Thoracic aorta (tissue), 2 donors: ENCODE data around the gene TTLL11. TPM values are rescaled to one million over a fixed set of nuclear protein-coding genes. Genes with fewer than 3 reads are reported as not detected.

Experiments
- ATAC-seq: fragments of 150-250 bp; one replicate; pipeline ENCODE4 v1.8.0; 2017; ENCODE audit warnings: low read depth; ENCODE audit not compliant: insufficient number of reproducible peaks, low FRiP score
- DNase-seq: peaks from one replicate; pipeline ENCODE4 v3.0.0-alpha.2; 2020; ENCODE audit warnings: low spot score
- H3K27ac ChIP-seq, 2 donors: fragments of 200-600 bp; sonication (generic); 1 replicate in 1 of 2; 2 replicates in 1 of 2; pipeline ENCODE4 v1.5.1; 2016; ENCODE audit warnings: mild to moderate bottlenecking in 2 of 2, moderate library complexity in 2 of 2
- H3K27me3 ChIP-seq: fragments of 200-600 bp; sonication (generic); replicated peaks from 2 replicates; pipeline ENCODE4 v1.6.0; 2016; ENCODE audit warnings: mild to moderate bottlenecking; ENCODE audit not compliant: insufficient read depth
- H3K36me3 ChIP-seq: fragments of 200-600 bp; sonication (generic); one replicate; pipeline ENCODE4 v1.5.1; 2016
- H3K4me1 ChIP-seq, 2 donors: fragments of 200-600 bp; sonication (generic); 1 replicate in 1 of 2; 2 replicates in 1 of 2; pipeline versions ENCODE4 v1.5.1 to v1.6.0; 2016; ENCODE audit warnings: low read depth in 2 of 2, mild to moderate bottlenecking in 1 of 2; ENCODE audit not compliant: control insufficient read depth in 1 of 2
- H3K4me3 ChIP-seq: fragments of 200-600 bp; sonication (generic); 2 replicates; pipeline ENCODE4 v1.5.1; 2016; ENCODE audit warnings: mild to moderate bottlenecking
- H3K9me3 ChIP-seq: fragments of 200-600 bp; sonication (generic); 2 replicates; pipeline ENCODE4 v1.5.1; 2016
- CTCF ChIP-seq: fragments of 200-600 bp; sonication (generic); IDR thresholded peaks from one replicate; pipeline ENCODE4 v1.5.1; 2019; ENCODE audit warnings: antibody characterized with exemption
- total RNA-seq, 2 donors: library from RNA; depleted of rRNA; stranded (reverse); fragments of >200 nt; gene quantifications; one replicate each; pipeline versions ENCODE4 v1.1.0 to v1.2.3, GENCODE V29; 2016

TTLL11 gene
- total RNA-seq, 2 donors from 2014 or later, result 25.7 to 31.2 TPM

GRCh38 chr9:121979736-121980135 lies 113.4 kb downstream of the TTLL11 start:
- ATAC-seq, result no peak
- no peak for TF ChIP-seq CTCF
- H3K36me3 ChIP-seq, result no peaks in the 10 kb centered on the region
- H3K4me1 ChIP-seq, result peaks cover 10 to 25% of the 10 kb centered on the region in 2 donors
- H3K27me3 ChIP-seq, result no peaks in the 10 kb centered on the region
- no peak overlapping the region for H3K27ac ChIP-seq
- no peak overlapping the region for H3K4me3 ChIP-seq
- no peak for DNase-seq
- no peaks in the 10 kb centered on the region for H3K9me3 ChIP-seq

GRCh38 chr9:121976751-121977150 lies 116.4 kb downstream of the TTLL11 start:
- no peak for DNase-seq
- TF ChIP-seq CTCF, result no peak
- Histone ChIP-seq H3K4me3 (no peak overlapping the region), H3K27me3 (no peaks in the 10 kb centered on the region), H3K9me3 (no peaks in the 10 kb centered on the region), H3K27ac (no peak overlapping the region), H3K36me3 (no peaks in the 10 kb centered on the region), H3K4me1 (no peaks in the 10 kb centered on the region)
- no peak for ATAC-seq

- TF ChIP-seq CTCF, result no peak
Observed at GRCh38 chr9:121975801-121976277, 117.3 kb downstream of the TTLL11 start.

GRCh38 chr9:121974421-121974820 lies 118.7 kb downstream of the TTLL11 start:
- ATAC-seq (no peak), DNase-seq (no peak)
- H3K9me3 ChIP-seq, result no peaks in the 10 kb centered on the region
- no peaks in the 10 kb centered on the region for H3K4me1 ChIP-seq
- H3K27me3 ChIP-seq, result no peaks in the 10 kb centered on the region
- no peak for TF ChIP-seq CTCF
- H3K4me3 ChIP-seq, result no peak overlapping the region
- H3K36me3 ChIP-seq, result no peaks in the 10 kb centered on the region
- H3K27ac ChIP-seq, result no peak overlapping the region

More at GRCh38 chr9:121975801-121976277, 117.3 kb downstream of the TTLL11 start:
- Histone ChIP-seq H3K36me3 (no peaks in the 10 kb centered on the region), H3K9me3 (no peaks in the 10 kb centered on the region), H3K27ac (no peak overlapping the region), H3K4me3 (no peak overlapping the region), H3K27me3 (no peaks in the 10 kb centered on the region), H3K4me1 (no peaks in the 10 kb centered on the region)
- ATAC-seq (no peak), DNase-seq (no peak)

GRCh38 chr9:121972501-121972981 lies 120.6 kb downstream of the TTLL11 start:
- Histone ChIP-seq H3K4me1 (no peaks in the 10 kb centered on the region), H3K36me3 (no peaks in the 10 kb centered on the region), H3K27me3 (no peaks in the 10 kb centered on the region), H3K4me3 (no peak overlapping the region), H3K27ac (peak overlapping the region in 1 of 2 donors; percentile 40), H3K9me3 (no peaks in the 10 kb centered on the region)
- TF ChIP-seq CTCF, result no peak
- DNase-seq, result peak; percentile 52
- ATAC-seq, result no peak
